HCT116 (cell line): ENCODE measurements around the gene ATXN1. TPM values are rescaled to one million over a fixed set of nuclear protein-coding genes. Genes with fewer than 3 reads are reported as not detected.

ENCODE experiments used
- ATAC-seq: fragments of 200-7000 bp; cut with Tn5 transposase; 2 replicates; pipeline ENCODE4 v1.9.1; 2020; ENCODE audit warnings: mild to moderate bottlenecking, moderate library complexity
- BruUV-seq: library from RNA; stranded (reverse); fragments of 400-500 nt; replicated peaks from 2 replicates; lab custom pipeline; 2021; lab: Mats Ljungman, UMichigan
- CTCF ChIA-PET: fragments of 300-600 bp; sonication (Branson Sonifier 250); formaldehyde crosslinking; loops from one replicate; lab custom pipeline; 2021; ENCODE audit warnings: antibody characterized with exemption; lab: Charles Lee
- POLR2A ChIA-PET: fragments of 300-600, 350-600 bp; sonication (Branson Sonifier 250); formaldehyde crosslinking; loops from one replicate; lab custom pipeline; 2021; ENCODE audit warnings: antibody characterized with exemption; lab: Charles Lee
- RAD21 ChIA-PET, 2 experiments: fragments of 300-600 bp; sonication (Branson Sonifier 250); formaldehyde crosslinking; loops; one replicate each; lab custom pipeline; 2023; ENCODE audit warnings: low total read pairs in 2 of 2; ENCODE audit not compliant: uncharacterized antibody in 2 of 2, unreplicated experiment in 2 of 2, low non-redundant PET in 1 of 2; lab: Charles Lee
- DNase-seq: peaks from one replicate; pipeline ENCODE4 v3.0.0-alpha.2; 2010; ENCODE audit warnings: low read depth, low spot score
- H2AFZ ChIP-seq: fragments of 200-600 bp; shearing (Covaris generic), sonication (generic); 2 replicates; pipeline ENCODE4 v1.6.1; 2017; ENCODE audit warnings: low read depth, mixed run types, mixed read lengths, antibody characterized with exemption, low read length; ENCODE audit not compliant: poor library complexity, severe bottlenecking
- H3K27ac ChIP-seq: 2 replicates; pipeline ENCODE4 v1.5.1; 2012; ENCODE audit warnings: low read depth, low read length
- H3K27me3 ChIP-seq: fragments of 200-600 bp; sonication (generic); 2 replicates; pipeline ENCODE4 v1.6.1; 2016; ENCODE audit warnings: mixed run types, low read length, mixed read lengths; ENCODE audit not compliant: insufficient read depth
- H3K36me3 ChIP-seq, 2 experiments: fragments of 200-500 bp in 1 of 2; fragments of 200-600 bp in 1 of 2; sonication (Bioruptor generic) in 1 of 2; sonication (generic) in 1 of 2; 2 replicates each; pipeline versions ENCODE4 v1.5.1 to v1.6.1; 2014 to 2016; ENCODE audit warnings: low read length in 2 of 2, inconsistent platforms in 1 of 2, mixed read lengths in 1 of 2, mixed run types in 1 of 2; ENCODE audit not compliant: insufficient read depth in 2 of 2, control insufficient read depth in 1 of 2
- H3K4me1 ChIP-seq, 2 experiments: fragments of 200-600 bp in 1 of 2; sonication (generic) in 1 of 2; 2 replicates each; pipeline versions ENCODE4 v1.5.1 to v1.6.1; 2012 to 2017; ENCODE audit warnings: low read length in 2 of 2, inconsistent platforms in 1 of 2, mild to moderate bottlenecking in 1 of 2, mixed read lengths in 1 of 2, mixed run types in 1 of 2, moderate library complexity in 1 of 2; ENCODE audit not compliant: insufficient read depth in 2 of 2, control insufficient read depth in 1 of 2
- H3K4me2 ChIP-seq: fragments of 200-600 bp; sonication (generic); 2 replicates; pipeline ENCODE4 v1.6.1; 2017; ENCODE audit warnings: mixed run types, low read length, mixed read lengths
- H3K4me3 ChIP-seq, 2 experiments: fragments of 200-600 bp in 1 of 2; sonication (generic) in 1 of 2; replicated peaks in 1 of 2; 2 replicates each; pipeline ENCODE4 v1.5.1; 2011 to 2016; ENCODE audit warnings: low read length in 2 of 2, control low read depth in 1 of 2, low read depth in 1 of 2, mild to moderate bottlenecking in 1 of 2, mixed read lengths in 1 of 2, mixed run types in 1 of 2
- H3K79me2 ChIP-seq: fragments of 200-600 bp; sonication (generic); 2 replicates; pipeline ENCODE4 v1.6.1; 2017; ENCODE audit warnings: mild to moderate bottlenecking, mixed run types, low read length, moderate library complexity, mixed read lengths; ENCODE audit not compliant: insufficient read depth
- H3K9ac ChIP-seq: fragments of 200-600 bp; sonication (generic); 2 replicates; pipeline ENCODE4 v1.6.1; 2016; ENCODE audit warnings: low read length, mixed read lengths
- H3K9me2 ChIP-seq: fragments of 200-600 bp; sonication (generic), shearing (Covaris generic); 2 replicates; pipeline ENCODE4 v1.6.1; 2017; ENCODE audit warnings: mixed run types, mild to moderate bottlenecking, moderate library complexity; ENCODE audit not compliant: insufficient read depth
- H3K9me3 ChIP-seq, 2 experiments: fragments of 200-500 bp in 1 of 2; fragments of 200-600 bp in 1 of 2; sonication (Bioruptor generic) in 1 of 2; sonication (generic) in 1 of 2; 2 replicates each; pipeline ENCODE4 v1.6.1; 2014 to 2017; ENCODE audit warnings: low read length in 2 of 2, mixed read lengths in 2 of 2, inconsistent platforms in 1 of 2, low read depth in 1 of 2, mild to moderate bottlenecking in 1 of 2, mixed run types in 1 of 2, moderate library complexity in 1 of 2; ENCODE audit not compliant: control insufficient read depth in 1 of 2, insufficient read depth in 1 of 2
- H4K20me1 ChIP-seq: fragments of 200-600 bp; sonication (generic), shearing (Covaris generic); 2 replicates; pipeline ENCODE4 v1.6.1; 2017; ENCODE audit warnings: mixed run types, mild to moderate bottlenecking, moderate library complexity; ENCODE audit not compliant: insufficient read depth
- CBX3 ChIP-seq: IDR thresholded peaks from 2 replicates; pipeline ENCODE4 v1.6.1; 2012; ENCODE audit warnings: low read depth
- EZH2phosphoT487 ChIP-seq: fragments of 200-600 bp; IDR thresholded peaks from 2 replicates; pipeline ENCODE4 v1.6.1; 2018; ENCODE audit warnings: antibody characterized with exemption, borderline replicate concordance
- FOSL1 ChIP-seq: IDR thresholded peaks from 2 replicates; pipeline ENCODE4 v1.6.1; 2012; ENCODE audit warnings: low read depth
- JUND ChIP-seq: IDR thresholded peaks from 2 replicates; pipeline ENCODE4 v1.6.1; 2012
- POLR2AphosphoS5 ChIP-seq: IDR thresholded peaks from 2 replicates; pipeline ENCODE4 v1.6.1; 2011; ENCODE audit warnings: mild to moderate bottlenecking, low read depth, low read length, moderate library complexity
- SRF ChIP-seq: IDR thresholded peaks from 2 replicates; pipeline ENCODE4 v1.6.1; 2012; ENCODE audit warnings: low read depth
- ZNF274 ChIP-seq: fragments of 200-500 bp; sonication (Bioruptor generic); IDR thresholded peaks from 2 replicates; pipeline ENCODE4 v1.6.1; 2014; ENCODE audit warnings: mild to moderate bottlenecking, low read depth, low read length, inconsistent platforms
- intact Hi-C: fragments of 100-400 bp; cut with micrococcal nuclease; formaldehyde crosslinking; loops from 2 replicates; pipeline ENCODE4 v1.10.0; 2022
- total RNA-seq: library from RNA; stranded (reverse); gene quantifications from one replicate; pipeline ENCODE4 v1.2.1, GENCODE V29; 2021; ENCODE audit not compliant: unreplicated experiment
- TF ChIP-seq, protein P1 (sequence below): IDR thresholded peaks from 2 replicates; pipeline ENCODE4 v1.6.1; 2012; ENCODE audit warnings: low read depth
- TF ChIP-seq, protein P2 (sequence below): IDR thresholded peaks from 2 replicates; pipeline ENCODE4 v1.6.1; 2012

The ATXN1 gene
- total RNA-seq, 1 experiment from 2014 or later: 21.0 TPM

DNA sequence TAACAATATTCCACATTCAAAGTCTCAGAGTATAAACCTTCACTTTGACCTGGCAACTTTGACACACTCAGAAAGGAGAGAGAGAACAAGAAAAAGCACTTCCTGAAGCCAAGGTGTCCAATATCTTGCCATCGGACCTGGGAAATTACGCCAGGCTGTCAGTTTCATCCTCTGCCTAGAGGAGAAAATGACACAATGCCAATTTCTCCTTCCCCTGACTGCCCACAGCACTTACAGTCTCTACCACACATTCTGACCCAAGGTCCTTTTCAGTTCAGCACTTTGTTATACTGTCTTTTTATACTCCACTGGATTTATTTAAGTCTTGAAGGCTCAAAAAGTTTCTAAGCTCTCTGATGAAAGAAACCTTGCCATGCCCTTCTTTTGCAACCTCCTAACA lies 272.4 kb downstream of the ATXN1 start:
- no peak overlapping the region for H3K4me3 ChIP-seq
- no peak overlapping the region for H3K4me2 ChIP-seq
- no peaks in the 10 kb centered on the region for H3K9me2 ChIP-seq
- no peak overlapping the region for H2AFZ ChIP-seq
- no peak overlapping the region for H3K9ac ChIP-seq
- H3K27me3 ChIP-seq: no peaks in the 10 kb centered on the region
- no peaks in the 10 kb centered on the region for H3K9me3 ChIP-seq
- DNase-seq (no peak), ATAC-seq (no peak)
- H3K36me3 ChIP-seq: no peaks in the 10 kb centered on the region
- TF ChIP-seq, protein P1, sequence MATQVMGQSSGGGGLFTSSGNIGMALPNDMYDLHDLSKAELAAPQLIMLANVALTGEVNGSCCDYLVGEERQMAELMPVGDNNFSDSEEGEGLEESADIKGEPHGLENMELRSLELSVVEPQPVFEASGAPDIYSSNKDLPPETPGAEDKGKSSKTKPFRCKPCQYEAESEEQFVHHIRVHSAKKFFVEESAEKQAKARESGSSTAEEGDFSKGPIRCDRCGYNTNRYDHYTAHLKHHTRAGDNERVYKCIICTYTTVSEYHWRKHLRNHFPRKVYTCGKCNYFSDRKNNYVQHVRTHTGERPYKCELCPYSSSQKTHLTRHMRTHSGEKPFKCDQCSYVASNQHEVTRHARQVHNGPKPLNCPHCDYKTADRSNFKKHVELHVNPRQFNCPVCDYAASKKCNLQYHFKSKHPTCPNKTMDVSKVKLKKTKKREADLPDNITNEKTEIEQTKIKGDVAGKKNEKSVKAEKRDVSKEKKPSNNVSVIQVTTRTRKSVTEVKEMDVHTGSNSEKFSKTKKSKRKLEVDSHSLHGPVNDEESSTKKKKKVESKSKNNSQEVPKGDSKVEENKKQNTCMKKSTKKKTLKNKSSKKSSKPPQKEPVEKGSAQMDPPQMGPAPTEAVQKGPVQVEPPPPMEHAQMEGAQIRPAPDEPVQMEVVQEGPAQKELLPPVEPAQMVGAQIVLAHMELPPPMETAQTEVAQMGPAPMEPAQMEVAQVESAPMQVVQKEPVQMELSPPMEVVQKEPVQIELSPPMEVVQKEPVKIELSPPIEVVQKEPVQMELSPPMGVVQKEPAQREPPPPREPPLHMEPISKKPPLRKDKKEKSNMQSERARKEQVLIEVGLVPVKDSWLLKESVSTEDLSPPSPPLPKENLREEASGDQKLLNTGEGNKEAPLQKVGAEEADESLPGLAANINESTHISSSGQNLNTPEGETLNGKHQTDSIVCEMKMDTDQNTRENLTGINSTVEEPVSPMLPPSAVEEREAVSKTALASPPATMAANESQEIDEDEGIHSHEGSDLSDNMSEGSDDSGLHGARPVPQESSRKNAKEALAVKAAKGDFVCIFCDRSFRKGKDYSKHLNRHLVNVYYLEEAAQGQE: no peak
- no peak for TF ChIP-seq JUND
- TF ChIP-seq FOSL1: no peak
- TF ChIP-seq SRF: no peak
- no peak for TF ChIP-seq POLR2AphosphoS5
- TF ChIP-seq, protein P2, sequence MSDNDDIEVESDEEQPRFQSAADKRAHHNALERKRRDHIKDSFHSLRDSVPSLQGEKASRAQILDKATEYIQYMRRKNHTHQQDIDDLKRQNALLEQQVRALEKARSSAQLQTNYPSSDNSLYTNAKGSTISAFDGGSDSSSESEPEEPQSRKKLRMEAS: no peak
- no peak for TF ChIP-seq ZNF274
- TF ChIP-seq CBX3: no peak
- TF ChIP-seq EZH2phosphoT487: no peak
- ChIA-PET POLR2A (no interaction called here), CTCF (interaction anchor here (1.0 kb wide), 1 partner anchor 25 kb away, joined by 3 read pairs; no protein-coding TSS in a partner anchor), RAD21 (no interaction called here)
- H3K79me2 ChIP-seq: no peaks in the 10 kb centered on the region
- no TSS peak for BruUV-seq
- intact Hi-C loops: no loop called here
- peaks cover 2 to 3% of the 10 kb centered on the region in 2 experiments; a peak in 1 of 4 replicates for H3K4me1 ChIP-seq
- no peaks in the 10 kb centered on the region for H4K20me1 ChIP-seq
- no peak overlapping the region for H3K27ac ChIP-seq
